ENCODE results near the gene CDKN1C. TPM values are rescaled to one million over a fixed set of nuclear protein-coding genes. Genes with fewer than 3 reads are reported as not detected.

Gene CDKN1C
- total RNA-seq, 4 donors from 2014 or later: 4.1 to 54.6 (median 20.8) TPM

DNA sequence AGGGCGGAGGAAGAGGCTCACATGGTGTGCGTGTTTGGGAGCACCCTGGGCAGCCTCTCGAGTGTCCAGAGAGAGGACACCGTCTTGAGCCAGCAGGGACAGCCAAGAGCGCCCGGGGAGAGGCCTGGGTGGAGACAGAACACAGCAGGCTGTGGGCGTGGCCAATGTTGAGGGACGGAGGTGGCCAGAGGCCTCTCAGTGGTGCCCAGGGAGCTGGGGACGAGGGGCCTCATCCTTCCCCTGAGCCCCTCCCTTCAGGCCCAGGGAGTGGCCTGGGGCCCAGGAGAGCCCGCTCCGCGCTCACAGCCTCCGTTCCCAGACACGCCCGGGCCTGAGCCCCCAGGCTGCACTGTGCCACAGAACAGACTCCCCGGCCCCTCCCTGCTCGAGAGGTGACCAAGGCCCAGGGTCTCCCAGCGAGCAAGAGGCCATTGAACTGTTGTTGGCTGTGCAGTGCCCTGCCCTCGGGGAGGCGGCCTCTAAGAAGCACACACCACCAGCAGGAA, 48.4 kb downstream of the CDKN1C start:
- Histone ChIP-seq H3K9me3 (no peaks in the 10 kb centered on the region), H3K27ac (peak overlapping the region in 1 of 4 donors; percentile 42), H3K27me3 (peaks cover 0 to 15% (median 0%) of the 10 kb centered on the region in 4 donors), H3K4me1 (peaks cover 0 to 14% (median 6%) of the 10 kb centered on the region in 3 donors), H3K36me3 (no peaks in the 10 kb centered on the region), H3K4me3 (no peak overlapping the region)
- DNase-seq: no peak
- peak in 3 of 6 experiments; percentile 18 to 24 (median 19) for TF ChIP-seq CTCF (IDR thresholded peaks at IDR 0.05)
- no peak for TF ChIP-seq POLR2A (IDR thresholded peaks at IDR 0.05)
- 28 to 44% methylated on average over 6 to 8 of the region's 20 CpGs for WGBS, 2 donors
- intact Hi-C loops (cut with DNase I): no loop called here

- WGBS, 2 donors: 54 to 60% methylated on average over 13 to 17 of the region's 23 CpGs
Measured at GRCh38 chr11:2836315-2837095, 49.1 kb downstream of the CDKN1C start.

GRCh38 chr11:2835751-2836150, 49.8 kb downstream of the CDKN1C start:
- intact Hi-C loops (cut with DNase I): no loop called here
- WGBS, 2 donors: 89 to 90% methylated on average over 17 of the region's 17 CpGs
- TF ChIP-seq CTCF (IDR thresholded peaks at IDR 0.05) (no peak), POLR2A (IDR thresholded peaks at IDR 0.05) (no peak)
- Histone ChIP-seq H3K27me3 (peaks cover 0 to 15% (median 0%) of the 10 kb centered on the region in 4 donors), H3K27ac (no peak overlapping the region), H3K4me1 (peaks cover 0 to 14% (median 6%) of the 10 kb centered on the region in 3 donors), H3K9me3 (no peaks in the 10 kb centered on the region), H3K4me3 (no peak overlapping the region), H3K36me3 (no peaks in the 10 kb centered on the region)
- no peak for DNase-seq

More at GRCh38 chr11:2836315-2837095, 49.1 kb downstream of the CDKN1C start:
- intact Hi-C loops (cut with DNase I): no loop called here
- no peak for DNase-seq
- Histone ChIP-seq H3K27ac (peak overlapping the region in 1 of 4 donors; percentile 42), H3K36me3 (no peaks in the 10 kb centered on the region), H3K27me3 (peaks cover 0 to 15% (median 0%) of the 10 kb centered on the region in 4 donors), H3K4me3 (no peak overlapping the region), H3K4me1 (peaks cover 0 to 14% (median 6%) of the 10 kb centered on the region in 3 donors), H3K9me3 (no peaks in the 10 kb centered on the region)
- TF ChIP-seq CTCF (IDR thresholded peaks at IDR 0.05): no peak
- no peak for TF ChIP-seq POLR2A (IDR thresholded peaks at IDR 0.05)

DNA sequence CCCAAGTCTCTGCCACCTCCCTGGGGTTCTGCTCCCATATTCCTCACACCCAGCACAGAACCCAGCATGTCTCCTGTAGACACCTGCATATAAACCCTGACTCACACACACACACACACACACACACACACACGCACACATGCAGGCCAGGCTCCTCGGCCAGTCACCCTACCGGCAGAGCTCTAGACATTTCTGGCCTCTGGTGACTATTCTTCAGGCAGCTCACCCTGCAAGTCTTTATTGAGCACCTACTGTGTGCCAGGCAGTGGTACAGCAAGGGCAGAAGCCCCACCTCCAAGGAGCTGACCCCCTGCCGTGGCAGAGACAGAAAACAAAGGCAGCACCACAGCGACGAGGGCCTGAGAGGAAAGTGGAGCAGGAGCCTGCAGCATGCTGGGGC, 50.3 kb downstream of the CDKN1C start:
- H3K27ac ChIP-seq: no peak overlapping the region
- no peak for TF ChIP-seq CTCF (IDR thresholded peaks at IDR 0.05)
- no peak for TF ChIP-seq POLR2A (IDR thresholded peaks at IDR 0.05)
- H3K4me1 ChIP-seq: peaks cover 0 to 14% (median 6%) of the 10 kb centered on the region in 3 donors
- H3K9me3 ChIP-seq: no peaks in the 10 kb centered on the region
- H3K36me3 ChIP-seq: no peaks in the 10 kb centered on the region
- DNase-seq: no peak
- WGBS, 2 donors: 71 to 86% methylated on average over 6 of the region's 6 CpGs
- intact Hi-C loops (cut with DNase I): no loop called here
- no peak overlapping the region for H3K4me3 ChIP-seq
- peaks cover 0 to 15% (median 0%) of the 10 kb centered on the region in 4 donors for H3K27me3 ChIP-seq
